ENCODE results near the gene PHGDH. TPM values are rescaled to one million over a fixed set of nuclear protein-coding genes. Genes with fewer than 3 reads are reported as not detected.
A peak's percentile ranks its signal among the peaks of the same experiment; 100 is the strongest.

Gene PHGDH
- total and polyA plus RNA-seq, 9 donors: 34.1 to 488 (median 62.8) TPM

- intact Hi-C loops (cut with DNase I): no loop called here
- TF ChIP-seq CTCF (IDR thresholded peaks at IDR 0.05) (no peak), EP300 (IDR thresholded peaks at IDR 0.05) (no peak), POLR2A (IDR thresholded peaks at IDR 0.05) (no peak)
- 97 to 100% (median 99%) methylated on average over 2 of the region's 2 CpGs for WGBS, 3 donors
- Histone ChIP-seq H3K36me3 (no peaks in the 10 kb centered on the region), H3K9me3 (no peaks in the 10 kb centered on the region), H3K4me1 (ENCODE audit: insufficient read depth) (peaks cover 11% of the 10 kb centered on the region), H3K27ac (no peak overlapping the region), H3K27me3 (no peaks in the 10 kb centered on the region), H3K4me3 (no peak overlapping the region)
- no peak for DNase-seq
Measured at GRCh38 chr1:119670898-119671297, 40.8 kb upstream of the PHGDH start.

- intact Hi-C loops (cut with DNase I): no loop called here
- H3K36me3 ChIP-seq: no peaks in the 10 kb centered on the region
- H3K27ac ChIP-seq: no peak overlapping the region
- no peak for DNase-seq
- 58 to 73% (median 63%) methylated on average over 4 of the region's 4 CpGs for WGBS, 3 donors
- no peaks in the 10 kb centered on the region for H3K27me3 ChIP-seq
- TF ChIP-seq CTCF (IDR thresholded peaks at IDR 0.05): no peak
- no peak for TF ChIP-seq POLR2A (IDR thresholded peaks at IDR 0.05)
- TF ChIP-seq EP300 (IDR thresholded peaks at IDR 0.05): no peak
- no peaks in the 10 kb centered on the region for H3K9me3 ChIP-seq
- H3K4me1 ChIP-seq (ENCODE audit: insufficient read depth): peaks cover 11% of the 10 kb centered on the region
- no peak overlapping the region for H3K4me3 ChIP-seq
Measured at GRCh38 chr1:119673171-119673940, 38.4 kb upstream of the PHGDH start.

GRCh38 chr1:119674111-119674526, 37.6 kb upstream of the PHGDH start:
- H3K27me3 ChIP-seq: no peaks in the 10 kb centered on the region
- peaks cover 11% of the 10 kb centered on the region for H3K4me1 ChIP-seq (ENCODE audit: insufficient read depth)
- no peak overlapping the region for H3K4me3 ChIP-seq
- TF ChIP-seq CTCF (IDR thresholded peaks at IDR 0.05) (no peak), EP300 (IDR thresholded peaks at IDR 0.05) (no peak), POLR2A (IDR thresholded peaks at IDR 0.05) (no peak)
- H3K36me3 ChIP-seq: no peaks in the 10 kb centered on the region
- no peak overlapping the region for H3K27ac ChIP-seq
- no peaks in the 10 kb centered on the region for H3K9me3 ChIP-seq
- WGBS, 3 donors: 18 to 44% (median 20%) methylated on average over 4 of the region's 4 CpGs
- intact Hi-C loops (cut with DNase I): no loop called here
- DNase-seq: no peak

GRCh38 chr1:119674835-119675289, 36.9 kb upstream of the PHGDH start:
- Histone ChIP-seq H3K36me3 (no peaks in the 10 kb centered on the region), H3K9me3 (no peaks in the 10 kb centered on the region), H3K4me3 (peak overlapping the region; percentile 30), H3K27ac (no peak overlapping the region), H3K4me1 (ENCODE audit: insufficient read depth) (peaks cover 11% of the 10 kb centered on the region), H3K27me3 (no peaks in the 10 kb centered on the region)
- intact Hi-C loops (cut with DNase I): no loop called here
- DNase-seq: peak in 1 of 5 donors; percentile 43
- TF ChIP-seq CTCF (IDR thresholded peaks at IDR 0.05): no peak
- no peak for TF ChIP-seq POLR2A (IDR thresholded peaks at IDR 0.05)
- no peak for TF ChIP-seq EP300 (IDR thresholded peaks at IDR 0.05)
- 27 to 59% (median 41%) methylated on average over 5 to 6 of the region's 6 CpGs for WGBS, 3 donors

Data from ovary (tissue), 9 donors.